Glutamatergic neuron (in vitro differentiated cells): ENCODE results near the gene CCL19. TPM values are rescaled to one million over a fixed set of nuclear protein-coding genes. Genes with fewer than 3 reads are reported as not detected.

Source experiments
- DNase-seq: peaks from one replicate; pipeline ENCODE4 v3.0.0; 2022
- H3K27ac Mint-ChIP-seq: one replicate; pipeline ENCODE4 v1.8.0; 2020; ENCODE audit warnings: mild to moderate bottlenecking, mixed read lengths, inconsistent platforms; ENCODE audit not compliant: unreplicated experiment
- H3K27me3 Mint-ChIP-seq: one replicate; pipeline ENCODE4 v1.8.0; 2020; ENCODE audit warnings: mild to moderate bottlenecking, moderate library complexity, mixed read lengths, inconsistent platforms; ENCODE audit not compliant: unreplicated experiment
- H3K36me3 Mint-ChIP-seq: one replicate; pipeline ENCODE4 v1.8.0; 2020; ENCODE audit warnings: mild to moderate bottlenecking, mixed read lengths, inconsistent platforms; ENCODE audit not compliant: unreplicated experiment
- H3K4me1 Mint-ChIP-seq: one replicate; pipeline ENCODE4 v1.8.0; 2020; ENCODE audit warnings: mild to moderate bottlenecking, low read depth, mixed read lengths, inconsistent platforms; ENCODE audit not compliant: unreplicated experiment
- H3K4me3 Mint-ChIP-seq: one replicate; pipeline ENCODE4 v1.8.0; 2020; ENCODE audit warnings: mild to moderate bottlenecking, mixed read lengths, inconsistent platforms; ENCODE audit not compliant: unreplicated experiment
- H3K9me3 Mint-ChIP-seq: one replicate; pipeline ENCODE4 v1.8.0; 2020; ENCODE audit warnings: mild to moderate bottlenecking, moderate library complexity, mixed read lengths, inconsistent platforms; ENCODE audit not compliant: unreplicated experiment
- CTCF ChIP-seq: fragments of 200-600 bp; sonication (generic); IDR thresholded peaks from one replicate; pipeline ENCODE4 v1.5.0; 2021; ENCODE audit not compliant: partially characterized antibody, unreplicated experiment
- total RNA-seq: library from RNA; stranded (reverse); fragmentation: NEBNext Ultra II Directional; extraction: Animal tissue kit (Norgen Biotek cat#: 25700); gene quantifications from one replicate; pipeline ENCODE4 v1.2.1, GENCODE V29; 2021; ENCODE audit not compliant: unreplicated experiment

Gene CCL19
- total RNA-seq, 1 donor from 2014 or later, result not detected

- TF ChIP-seq CTCF, result no peak
- Mint-ChIP-seq H3K4me3 (no peak overlapping the region), H3K36me3 (peaks cover 6% of the 10 kb centered on the region), H3K27ac (no peak overlapping the region), H3K9me3 (peaks cover 9% of the 10 kb centered on the region), H3K4me1 (no peaks in the 10 kb centered on the region), H3K27me3 (no peaks in the 10 kb centered on the region)
- no peak for DNase-seq
These were observed 6.3 kb downstream of the CCL19 start for GRCh38 chr9:34684816-34685215.

GRCh38 chr9:34684145-34684544 lies 6.9 kb downstream of the CCL19 start:
- Mint-ChIP-seq H3K9me3 (peaks cover 9% of the 10 kb centered on the region), H3K27me3 (no peaks in the 10 kb centered on the region), H3K4me3 (no peak overlapping the region), H3K36me3 (peaks cover 6% of the 10 kb centered on the region), H3K4me1 (no peaks in the 10 kb centered on the region), H3K27ac (no peak overlapping the region)
- no peak for TF ChIP-seq CTCF
- no peak for DNase-seq

GRCh38 chr9:34675869-34676268 lies 15.2 kb downstream of the CCL19 start:
- Mint-ChIP-seq H3K9me3 (peaks cover 6% of the 10 kb centered on the region), H3K27me3 (no peaks in the 10 kb centered on the region), H3K4me1 (peaks cover 9% of the 10 kb centered on the region), H3K4me3 (no peak overlapping the region), H3K27ac (no peak overlapping the region), H3K36me3 (no peaks in the 10 kb centered on the region)
- no peak for DNase-seq
- no peak for TF ChIP-seq CTCF

GRCh38 chr9:34675048-34675714 lies 15.9 kb downstream of the CCL19 start:
- no peaks in the 10 kb centered on the region for H3K27me3 Mint-ChIP-seq
- TF ChIP-seq CTCF, result peak; percentile 65
- H3K4me1 Mint-ChIP-seq, result peaks cover 11% of the 10 kb centered on the region
- peak overlapping the region; percentile 34 for H3K4me3 Mint-ChIP-seq
- H3K27ac Mint-ChIP-seq, result no peak overlapping the region
- H3K9me3 Mint-ChIP-seq, result peaks cover 7% of the 10 kb centered on the region
- DNase-seq, result peak; percentile 82
- no peaks in the 10 kb centered on the region for H3K36me3 Mint-ChIP-seq

- H3K4me3 Mint-ChIP-seq, result peak overlapping the region; percentile 71
- H3K9me3 Mint-ChIP-seq, result peaks cover 7% of the 10 kb centered on the region
- no peak for DNase-seq
- H3K27me3 Mint-ChIP-seq, result no peaks in the 10 kb centered on the region
- H3K4me1 Mint-ChIP-seq, result peaks cover 11% of the 10 kb centered on the region
- TF ChIP-seq CTCF, result no peak
- peaks cover 2% of the 10 kb centered on the region for H3K36me3 Mint-ChIP-seq
- H3K27ac Mint-ChIP-seq, result peak overlapping the region; percentile 31
These were observed 16.6 kb downstream of the CCL19 start for GRCh38 chr9:34674440-34674839.
